ENCODE measurements around the gene PPIL1.
"Not testable (repeated sequence)": the region's sequence is repeated elsewhere in the genome, so short reads cannot be mapped to it uniquely, and the experiment has no call there.

PPIL1 gene

DNA sequence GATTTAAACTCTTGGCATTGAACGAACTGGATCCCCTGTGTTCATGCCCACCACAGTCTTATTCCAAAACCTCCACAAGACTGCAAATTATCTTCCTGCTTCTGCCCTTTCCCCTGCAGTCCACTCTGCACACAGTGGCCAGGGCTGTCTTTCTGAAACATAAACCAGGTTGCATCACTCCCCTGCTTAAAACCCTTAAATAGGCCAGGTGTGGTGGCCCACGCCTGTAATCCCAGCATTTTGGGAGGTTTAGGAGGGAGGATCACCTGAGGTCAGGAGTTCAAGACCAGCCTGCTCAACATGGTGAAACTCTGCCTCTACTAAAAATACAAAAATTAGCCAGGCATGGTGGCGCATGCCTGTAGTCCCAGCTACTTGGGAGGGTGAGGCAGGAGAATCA is 61.6 kb downstream of the PPIL1 start:
- not testable (repeated sequence) for DNase-seq

DNA sequence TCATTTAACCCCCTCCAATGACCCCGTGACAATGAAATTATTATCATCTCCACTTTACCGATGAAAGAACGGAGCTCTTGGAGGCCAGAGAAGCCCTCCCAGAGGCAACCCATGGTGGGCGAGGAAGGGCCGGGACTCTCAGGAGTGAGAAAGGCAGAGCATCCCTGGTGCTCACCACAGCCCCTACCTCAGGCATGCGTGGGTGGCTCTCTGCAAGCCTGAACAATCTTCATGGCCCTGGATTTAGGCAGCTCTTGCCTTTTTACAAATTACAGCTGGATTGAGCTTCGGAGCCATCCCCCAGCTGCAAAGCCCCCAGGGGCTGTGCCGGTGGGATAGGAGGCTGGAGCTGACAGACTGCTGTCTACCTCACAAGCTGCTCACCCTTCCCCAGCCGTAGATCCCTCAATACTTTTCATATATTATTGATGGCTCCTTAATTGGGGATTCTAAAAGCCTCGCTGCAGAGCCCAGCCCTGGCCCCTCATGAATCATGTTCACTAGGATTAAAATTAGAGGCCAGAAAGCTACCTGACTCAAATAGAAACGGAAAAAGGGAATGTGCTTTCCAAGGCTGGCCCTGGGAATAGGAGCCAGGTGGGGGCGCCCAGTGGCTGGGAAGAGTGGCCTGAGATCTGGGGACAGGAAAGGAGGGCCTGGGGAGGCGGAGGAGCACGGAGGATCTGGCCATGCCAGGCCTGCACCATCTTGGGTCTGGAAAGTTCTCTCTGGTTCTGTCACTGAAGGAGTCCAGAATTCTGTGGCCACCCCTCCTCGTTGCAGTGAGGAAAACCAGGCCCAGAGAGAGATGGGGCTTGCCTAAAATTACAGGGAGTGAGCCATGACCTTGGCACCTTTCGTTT is 64.4 kb downstream of the PPIL1 start:
- DNase-seq, result no peak

DNA sequence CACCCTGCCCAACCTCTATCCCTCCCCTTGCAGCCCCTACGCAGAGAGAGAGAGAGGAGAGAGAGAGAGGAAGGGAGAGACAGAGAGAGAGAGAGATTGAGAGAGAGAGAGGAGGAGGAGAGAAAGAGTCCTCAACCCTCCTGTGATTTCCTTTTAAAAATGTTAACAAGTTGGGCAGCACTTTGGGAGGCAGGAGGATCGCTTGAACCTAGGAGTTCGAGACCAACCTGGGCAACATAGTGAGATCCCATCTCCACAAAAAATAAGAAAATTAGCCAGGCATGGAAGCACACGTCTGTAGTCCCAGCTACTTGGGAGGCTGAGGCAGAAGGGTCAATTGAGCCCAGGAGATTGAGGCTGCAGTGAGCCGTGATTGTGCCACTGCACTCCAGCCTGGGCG is 65.4 kb downstream of the PPIL1 start:
- DNase-seq, result no peak

DNA sequence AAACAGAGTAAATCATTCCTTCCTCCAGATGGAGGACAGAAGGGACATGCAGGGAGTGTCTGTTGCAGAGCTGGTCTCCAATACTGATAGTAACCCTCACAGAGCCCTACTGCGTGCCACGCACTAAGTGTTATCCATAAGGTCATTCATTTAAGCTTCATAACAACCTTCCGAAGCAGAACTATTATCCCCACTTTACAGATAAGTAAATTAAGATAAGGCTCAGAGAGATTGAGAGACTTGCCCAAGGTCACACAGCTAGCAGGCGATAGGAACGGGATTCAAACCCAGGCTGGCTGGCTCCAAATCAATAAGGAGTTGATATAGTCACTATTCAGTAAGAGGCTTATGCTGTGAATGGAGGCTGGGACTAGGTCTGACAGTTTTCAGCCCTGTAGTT is 66.0 kb downstream of the PPIL1 start:
- DNase-seq, result no peak

DNA sequence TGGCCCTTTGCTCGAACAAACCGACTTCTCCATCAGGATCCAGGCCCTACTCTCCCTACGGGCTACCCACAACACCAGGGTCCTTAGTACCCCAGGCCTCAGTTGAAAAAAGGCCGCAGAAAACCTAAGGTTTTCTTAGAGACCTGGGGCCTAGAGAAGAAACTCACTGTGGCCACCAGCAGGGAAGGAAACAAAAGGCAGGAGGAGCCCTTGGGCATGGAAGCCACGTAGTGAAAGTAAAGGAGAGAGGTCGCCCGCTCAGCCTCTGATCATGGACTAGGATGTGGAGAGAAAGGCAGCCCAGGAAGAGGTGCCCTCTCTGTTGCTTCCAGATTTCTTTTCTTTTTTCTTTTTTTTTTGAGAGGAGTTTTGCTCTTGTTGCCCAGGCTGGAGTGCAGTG is 66.9 kb downstream of the PPIL1 start:
- no peak for DNase-seq

DNA sequence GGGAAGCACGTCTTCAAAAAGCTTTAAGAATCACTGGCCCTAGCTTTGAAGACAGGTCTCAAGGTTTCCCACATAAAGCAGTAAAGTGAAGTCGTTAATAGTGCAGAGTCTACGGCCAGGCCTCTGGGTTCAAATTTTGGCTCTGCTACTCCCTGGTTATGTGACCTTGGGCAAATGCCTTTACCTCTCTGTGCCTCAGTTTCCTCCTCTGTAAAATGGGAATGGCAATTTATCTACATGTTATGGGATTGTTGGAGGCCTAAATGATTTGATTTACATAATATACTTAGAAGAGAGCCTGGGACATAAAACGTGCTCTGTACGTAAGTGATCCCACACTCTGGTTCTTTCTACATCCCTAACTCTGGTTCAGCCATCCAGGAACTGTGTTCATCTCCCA is 67.5 kb downstream of the PPIL1 start:
- no peak for DNase-seq

DNA sequence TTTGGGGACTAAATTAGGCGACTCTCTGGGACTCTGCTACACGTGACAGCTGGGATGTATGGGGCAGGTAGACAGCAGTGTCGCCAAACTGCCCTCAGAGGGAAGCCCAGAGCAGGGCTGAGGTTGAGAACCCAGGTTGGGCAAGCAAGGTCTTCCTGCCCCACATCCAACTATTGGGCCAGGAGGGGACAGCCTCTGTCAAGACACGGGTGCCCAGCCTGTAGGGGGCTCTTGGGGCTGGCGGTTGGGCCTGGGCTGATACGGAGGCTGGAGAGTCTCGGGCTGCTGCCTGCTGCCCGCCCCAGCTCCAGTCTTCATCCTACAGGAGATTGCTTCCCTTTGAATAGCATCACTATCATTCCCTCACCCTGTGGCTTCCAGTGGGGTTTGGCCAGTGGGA is 68.7 kb downstream of the PPIL1 start:
- DNase-seq, result no peak

DNA sequence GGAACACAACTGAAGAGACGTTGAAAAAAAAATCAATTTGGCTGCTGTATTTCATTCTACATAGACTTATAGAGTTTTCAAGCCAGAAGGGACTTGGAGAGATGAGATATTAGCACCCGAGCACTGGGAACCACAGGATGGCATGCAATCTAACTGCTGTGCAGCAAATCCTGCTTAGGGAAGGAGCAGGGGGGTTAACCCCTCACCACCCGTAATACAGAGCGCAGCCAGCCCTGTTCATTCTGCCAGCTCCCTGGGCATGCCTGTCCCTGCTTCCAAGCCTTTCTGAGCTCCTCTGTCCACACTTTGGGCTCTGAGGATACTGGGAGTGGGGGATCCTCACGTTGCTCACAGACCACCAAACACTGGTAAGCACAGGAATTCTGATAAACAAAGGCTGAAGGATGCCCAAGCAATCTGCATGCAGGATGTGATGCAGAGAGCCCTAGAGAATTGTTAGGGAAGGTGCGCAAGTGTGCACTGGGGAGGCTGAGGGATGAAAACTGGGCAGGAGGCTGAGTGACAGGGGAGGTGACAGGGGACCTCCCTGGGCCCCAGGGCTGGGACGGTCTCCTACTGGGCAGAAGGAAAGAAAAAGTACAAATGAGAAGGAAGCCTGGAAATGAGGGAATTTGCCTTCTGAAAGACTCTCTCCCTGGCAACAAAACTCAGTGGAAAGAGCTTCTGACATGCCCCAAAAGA is 69.4 kb downstream of the PPIL1 start:
- DNase-seq, result no peak
